GM19351 (cell line): ENCODE results near the gene FGD5.

Experiments
- ATAC-seq: cut with Tn5 transposase; IDR thresholded peaks from one replicate; pipeline ENCODE4 v1.9.1; 2021; ENCODE audit warnings: mild to moderate bottlenecking, moderate library complexity; ENCODE audit not compliant: unreplicated experiment

The FGD5 gene, protein sequence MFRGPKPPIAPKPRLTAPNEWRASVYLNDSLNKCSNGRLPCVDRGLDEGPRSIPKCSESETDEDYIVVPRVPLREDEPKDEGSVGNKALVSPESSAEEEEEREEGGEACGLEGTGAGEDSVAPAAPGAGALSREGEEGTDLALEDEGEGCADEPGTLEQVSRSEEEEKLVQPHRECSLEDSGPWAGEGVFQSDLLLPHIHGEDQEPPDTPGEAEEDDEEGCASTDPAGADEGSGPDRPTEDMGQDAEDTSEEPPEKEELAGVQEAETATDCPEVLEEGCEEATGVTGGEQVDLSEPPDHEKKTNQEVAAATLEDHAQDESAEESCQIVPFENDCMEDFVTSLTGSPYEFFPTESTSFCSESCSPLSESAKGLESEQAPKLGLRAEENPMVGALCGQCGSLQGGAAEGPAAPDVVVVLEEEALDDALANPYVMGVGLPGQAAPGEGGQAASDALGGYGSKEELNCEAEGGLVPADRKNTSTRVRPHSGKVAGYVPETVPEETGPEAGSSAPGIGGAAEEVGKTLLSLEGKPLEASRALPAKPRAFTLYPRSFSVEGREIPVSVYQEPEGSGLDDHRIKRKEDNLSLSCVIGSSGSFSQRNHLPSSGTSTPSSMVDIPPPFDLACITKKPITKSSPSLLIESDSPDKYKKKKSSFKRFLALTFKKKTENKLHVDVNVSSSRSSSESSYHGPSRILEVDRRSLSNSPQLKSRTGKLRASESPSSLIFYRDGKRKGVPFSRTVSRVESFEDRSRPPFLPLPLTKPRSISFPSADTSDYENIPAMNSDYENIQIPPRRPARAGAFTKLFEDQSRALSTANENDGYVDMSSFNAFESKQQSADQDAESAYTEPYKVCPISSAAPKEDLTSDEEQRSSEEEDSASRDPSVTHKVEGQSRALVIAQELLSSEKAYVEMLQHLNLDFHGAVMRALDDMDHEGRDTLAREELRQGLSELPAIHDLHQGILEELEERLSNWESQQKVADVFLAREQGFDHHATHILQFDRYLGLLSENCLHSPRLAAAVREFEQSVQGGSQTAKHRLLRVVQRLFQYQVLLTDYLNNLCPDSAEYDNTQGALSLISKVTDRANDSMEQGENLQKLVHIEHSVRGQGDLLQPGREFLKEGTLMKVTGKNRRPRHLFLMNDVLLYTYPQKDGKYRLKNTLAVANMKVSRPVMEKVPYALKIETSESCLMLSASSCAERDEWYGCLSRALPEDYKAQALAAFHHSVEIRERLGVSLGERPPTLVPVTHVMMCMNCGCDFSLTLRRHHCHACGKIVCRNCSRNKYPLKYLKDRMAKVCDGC (N-terminal part only)

DNA sequence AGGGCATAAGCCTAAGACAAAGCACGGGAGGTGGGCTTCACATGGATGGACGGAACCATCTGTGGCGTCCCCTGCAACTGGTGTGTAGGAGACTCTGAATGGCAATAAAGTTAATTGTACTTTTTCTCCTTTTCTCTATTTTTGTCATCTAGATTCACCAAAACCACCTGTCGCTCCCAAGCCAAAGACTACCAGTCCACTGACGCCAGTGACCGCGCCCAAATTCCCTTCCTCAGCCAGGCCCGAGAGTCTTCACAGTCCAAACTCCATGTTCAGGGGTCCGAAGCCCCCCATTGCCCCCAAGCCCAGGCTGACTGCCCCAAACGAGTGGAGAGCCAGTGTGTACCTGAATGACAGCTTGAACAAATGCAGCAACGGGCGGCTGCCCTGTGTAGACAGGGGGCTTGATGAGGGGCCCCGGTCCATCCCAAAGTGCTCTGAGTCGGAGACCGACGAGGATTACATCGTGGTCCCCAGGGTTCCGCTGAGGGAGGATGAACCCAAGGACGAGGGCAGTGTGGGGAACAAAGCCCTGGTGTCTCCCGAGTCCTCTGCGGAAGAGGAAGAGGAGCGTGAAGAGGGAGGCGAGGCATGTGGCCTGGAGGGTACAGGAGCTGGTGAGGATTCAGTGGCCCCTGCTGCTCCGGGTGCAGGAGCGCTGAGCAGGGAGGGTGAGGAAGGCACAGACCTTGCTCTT, at the start of gene FGD5:
FGD5 (plus strand) TSS at position 159 of the 697 bp plus-strand sequence; CDS start at position 269, 110 bp downstream.
- ATAC-seq = no peak

DNA sequence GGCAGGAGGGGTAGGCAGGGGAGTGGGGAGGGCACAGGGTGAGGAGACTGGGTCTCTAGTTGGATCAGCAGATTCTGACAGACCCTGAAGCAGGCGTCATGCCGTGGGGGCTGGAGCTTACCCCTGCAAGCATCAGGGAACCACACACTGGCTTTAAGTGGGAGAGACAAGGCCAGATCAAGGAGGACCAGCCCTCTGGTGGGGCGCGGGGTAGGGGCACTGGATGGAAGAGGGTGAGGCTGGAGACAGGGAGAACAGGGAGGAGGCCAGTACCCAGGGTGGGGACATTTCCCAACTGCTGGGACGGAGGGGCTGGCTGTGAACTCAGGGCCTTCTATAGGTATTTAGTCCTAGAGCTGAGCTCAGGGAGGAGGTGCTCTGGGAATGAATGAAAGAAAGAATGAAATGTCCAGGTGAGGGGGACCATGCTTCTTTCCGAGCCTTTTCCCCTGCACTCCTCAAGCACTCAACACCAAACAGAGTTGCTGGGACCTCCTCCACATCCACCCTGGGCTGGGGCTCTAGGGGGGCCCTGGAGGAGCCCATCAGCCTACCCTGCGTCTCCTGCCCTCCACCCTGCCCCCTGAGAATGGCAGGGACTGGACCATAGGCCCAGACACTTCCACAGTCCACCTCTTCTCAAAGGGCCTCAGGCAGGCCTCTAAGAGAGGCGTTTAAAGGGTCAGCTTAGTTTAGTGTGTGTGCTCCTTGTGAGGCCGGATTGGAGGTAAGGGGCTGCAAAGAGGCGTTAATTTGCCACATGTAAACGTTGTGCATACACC, 49.0 kb upstream of the FGD5 start:
- no peak for ATAC-seq

DNA sequence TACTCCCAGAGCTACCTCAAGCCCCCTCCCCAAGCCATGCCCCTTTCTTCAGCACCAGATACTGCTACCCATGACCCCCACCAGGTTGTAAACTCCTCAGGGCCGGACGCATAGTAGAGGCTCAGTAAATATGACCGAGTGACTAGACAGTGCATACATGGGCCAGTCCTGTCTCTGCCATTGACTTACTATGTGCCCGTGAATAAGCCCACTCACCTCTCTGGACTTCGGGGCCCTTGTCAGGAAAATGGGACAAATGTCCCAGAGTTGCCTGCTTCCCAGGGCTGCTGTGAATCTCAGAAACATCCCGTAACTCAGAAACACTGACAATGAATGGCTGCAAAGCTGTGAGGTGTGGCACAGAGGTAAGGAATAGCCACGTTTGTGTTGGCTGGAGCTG, 48.2 kb upstream of the FGD5 start:
- no peak for ATAC-seq

DNA sequence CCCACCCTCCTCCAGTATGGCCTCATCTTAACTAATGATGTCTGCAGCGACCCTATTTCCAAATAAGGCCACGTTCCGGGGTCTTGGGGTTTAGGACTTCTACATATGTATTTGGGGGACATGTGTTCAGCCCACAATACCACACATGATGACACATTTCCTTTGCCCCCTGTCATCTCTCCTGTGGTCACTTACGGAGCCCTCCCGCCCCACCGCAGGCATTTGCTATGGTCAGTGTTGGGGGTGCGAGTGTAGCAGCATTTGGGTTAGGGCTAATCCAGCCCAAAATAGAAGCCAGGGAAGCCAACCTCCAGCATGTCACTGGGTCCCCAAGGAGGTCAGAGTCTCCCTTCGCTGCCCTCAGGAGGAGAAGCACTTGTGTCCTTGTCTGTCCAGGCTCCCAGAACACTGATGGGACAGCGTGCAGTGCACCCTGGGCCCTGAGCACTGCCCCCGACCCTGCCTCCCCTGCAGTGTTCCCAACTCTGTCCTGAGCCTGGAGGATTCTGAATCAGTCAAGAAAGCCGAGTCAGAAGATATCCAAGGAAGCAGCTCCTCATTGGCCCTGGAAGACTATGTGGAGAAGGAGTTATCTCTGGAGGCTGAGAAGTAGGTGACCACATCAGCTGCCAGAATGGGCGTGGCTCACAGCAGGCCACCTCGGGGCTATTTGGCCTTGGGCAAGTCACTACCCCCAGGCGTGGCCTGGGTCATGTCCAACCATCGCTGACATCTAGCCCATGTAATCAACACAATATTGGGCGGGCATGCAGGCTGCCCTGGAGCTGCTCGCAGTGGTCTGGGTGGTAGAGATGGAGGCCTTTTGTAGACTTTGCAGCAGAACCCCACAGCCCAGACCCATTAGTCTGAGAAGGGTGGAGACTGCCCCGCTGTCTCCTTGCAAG, 46.9 kb upstream of the FGD5 start:
- ATAC-seq = no peak

DNA sequence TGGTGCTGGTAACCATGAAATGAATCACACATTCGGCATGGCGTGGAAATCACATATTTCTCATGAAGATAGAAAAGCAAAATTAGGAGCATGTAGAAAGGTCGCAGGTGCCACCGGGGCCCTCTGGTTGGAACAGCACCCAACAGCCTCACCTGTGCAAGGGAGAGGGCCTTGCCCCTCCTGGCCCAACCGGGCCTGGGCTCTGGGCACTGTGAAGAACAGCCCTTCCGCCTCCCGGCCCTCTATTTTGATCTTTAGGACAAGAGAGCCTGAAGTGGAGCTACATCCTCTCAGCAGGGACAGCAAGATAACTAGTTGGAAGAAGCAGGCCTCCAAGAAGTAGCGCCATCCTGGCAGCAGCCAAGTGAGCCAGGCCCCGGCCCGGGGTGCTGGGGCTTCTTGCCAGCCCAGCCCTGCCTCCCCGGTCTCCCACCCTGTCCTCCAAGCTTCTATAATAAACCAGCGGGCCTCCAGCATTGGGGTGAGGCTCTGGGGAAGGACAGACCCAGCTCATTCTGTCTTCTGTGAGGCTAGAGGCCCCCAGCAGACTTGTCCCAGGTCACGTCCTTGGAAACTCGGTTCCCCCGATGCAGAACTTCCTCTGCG, 46.1 kb upstream of the FGD5 start:
- ATAC-seq = no peak

DNA sequence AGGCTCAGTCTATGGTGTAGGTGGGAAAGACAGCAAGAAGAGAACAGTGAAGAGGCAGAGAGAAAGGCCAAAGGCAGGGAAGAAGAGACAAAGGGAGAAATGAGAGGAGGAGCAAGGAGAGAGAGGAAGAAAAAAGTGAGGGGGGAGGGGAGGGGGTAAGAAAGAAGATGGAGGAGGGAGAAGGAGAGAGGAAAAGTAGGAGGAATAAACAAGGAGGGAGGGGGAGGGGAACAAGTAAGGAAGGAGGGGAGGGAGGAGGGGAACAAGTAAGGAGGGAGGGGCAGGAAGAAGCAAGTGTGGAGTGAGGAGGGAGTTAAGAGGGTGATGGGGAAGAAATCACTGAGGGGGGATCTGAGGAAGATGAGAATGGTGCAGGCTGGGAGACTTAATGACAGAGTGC, 45.5 kb upstream of the FGD5 start:
- ATAC-seq = no peak

DNA sequence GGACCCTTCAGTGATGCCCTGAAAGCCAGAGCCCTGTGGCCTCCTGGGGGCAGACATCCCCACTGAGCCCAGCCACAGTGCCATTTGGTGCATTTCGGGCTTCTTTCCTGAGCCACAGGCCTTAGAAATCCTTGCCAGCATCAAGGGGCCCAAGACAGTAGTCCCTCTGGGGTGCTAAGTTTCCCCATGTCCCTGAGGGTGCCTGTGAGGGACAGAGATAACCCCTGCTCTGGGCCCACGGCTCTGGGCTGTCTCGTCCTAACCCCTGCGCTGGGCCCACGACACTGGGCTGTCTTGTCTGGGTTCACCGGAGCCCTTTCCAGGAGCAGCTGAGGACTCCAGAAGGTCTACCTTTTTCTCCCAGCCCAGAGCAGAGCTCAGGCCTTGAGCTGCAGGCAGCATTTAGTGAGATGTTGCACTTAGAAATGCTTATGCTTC, 45.1 kb upstream of the FGD5 start:
- ATAC-seq = no peak

DNA sequence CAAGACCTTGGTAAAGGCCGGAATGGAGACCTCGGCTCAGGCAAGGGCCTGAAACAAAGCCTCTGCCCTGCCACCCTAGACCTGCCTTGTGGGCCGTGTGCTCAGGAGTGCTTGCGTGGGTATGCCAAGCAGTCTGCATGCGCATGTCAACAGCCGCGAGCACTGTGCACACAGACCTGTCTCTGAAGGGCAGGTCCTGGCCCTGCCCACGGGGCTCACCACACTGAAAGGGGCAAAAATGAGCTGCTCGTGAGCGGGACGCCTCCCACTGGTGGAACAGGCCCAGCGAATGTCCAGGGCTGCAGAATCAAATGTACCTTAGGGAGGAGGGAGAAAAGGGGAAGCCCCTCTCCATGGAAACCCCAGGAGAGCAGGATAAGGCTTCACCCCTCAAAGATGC, 44.3 kb upstream of the FGD5 start:
- no peak for ATAC-seq

DNA sequence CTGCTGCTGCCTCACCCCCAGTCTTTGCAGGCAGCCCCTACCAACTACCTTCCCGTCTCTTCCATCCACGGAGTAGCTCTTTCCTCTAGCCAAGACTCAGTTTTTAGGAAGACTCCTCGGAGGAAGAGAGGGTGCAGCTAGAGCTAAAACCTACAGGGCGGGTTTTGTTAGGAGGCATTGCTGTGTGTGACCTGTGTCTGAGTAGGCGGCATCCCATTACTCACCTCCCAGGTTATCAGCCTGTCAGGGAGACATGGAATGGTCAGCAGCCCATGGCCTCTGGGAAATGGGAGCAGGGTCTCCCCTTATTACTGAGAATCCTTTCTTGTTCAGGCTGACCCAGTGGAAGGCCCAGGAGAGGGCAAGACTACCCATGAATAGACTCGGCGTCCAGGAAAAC, 43.8 kb upstream of the FGD5 start:
- no peak for ATAC-seq

DNA sequence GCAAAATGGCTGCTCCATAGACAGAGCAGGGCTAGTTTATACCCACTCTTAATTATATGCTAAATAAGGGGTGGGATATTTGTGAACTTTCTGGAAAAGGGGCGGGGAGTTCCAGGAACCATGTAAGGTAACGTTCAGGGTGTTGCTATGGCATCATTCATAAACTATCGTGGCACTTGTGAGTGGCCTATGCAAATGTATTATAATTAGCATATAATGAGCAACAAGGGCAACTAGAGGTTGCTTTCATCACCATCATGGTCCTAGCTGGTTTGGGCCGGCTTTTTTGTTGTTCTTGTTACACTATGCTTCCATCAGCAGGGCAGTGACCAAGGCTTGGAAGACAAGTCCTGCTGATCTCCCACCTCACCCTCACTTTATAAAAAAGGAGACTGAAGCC, 43.2 kb upstream of the FGD5 start:
- no peak for ATAC-seq

DNA sequence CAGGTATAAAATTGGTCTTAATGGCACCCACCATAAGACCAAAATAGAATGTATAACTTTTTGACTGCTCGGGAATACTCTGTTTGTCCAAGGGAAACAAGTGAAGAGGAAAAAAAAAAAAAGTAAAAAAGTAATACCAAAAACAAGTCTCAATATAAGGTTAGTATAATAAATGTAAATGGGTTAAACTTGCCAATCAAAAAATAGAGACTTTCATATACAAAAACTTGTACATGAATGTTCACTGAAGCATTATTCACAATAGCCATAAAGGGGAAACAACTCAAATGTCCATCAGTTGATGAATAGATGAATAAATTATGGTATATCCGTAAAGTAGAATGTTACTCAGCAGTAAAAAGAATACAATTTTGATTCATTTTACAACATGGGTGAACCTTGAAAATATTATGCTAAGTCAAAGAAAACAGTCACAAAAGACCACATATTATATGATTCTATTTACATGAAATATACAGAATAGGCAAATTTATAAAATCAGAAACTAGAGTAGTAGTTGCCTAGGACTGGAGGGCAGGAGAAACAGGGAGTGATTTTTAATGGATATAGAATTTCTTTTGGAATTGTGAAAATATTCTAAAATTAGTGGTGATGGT, 39.6 kb upstream of the FGD5 start:
- no peak for ATAC-seq

DNA sequence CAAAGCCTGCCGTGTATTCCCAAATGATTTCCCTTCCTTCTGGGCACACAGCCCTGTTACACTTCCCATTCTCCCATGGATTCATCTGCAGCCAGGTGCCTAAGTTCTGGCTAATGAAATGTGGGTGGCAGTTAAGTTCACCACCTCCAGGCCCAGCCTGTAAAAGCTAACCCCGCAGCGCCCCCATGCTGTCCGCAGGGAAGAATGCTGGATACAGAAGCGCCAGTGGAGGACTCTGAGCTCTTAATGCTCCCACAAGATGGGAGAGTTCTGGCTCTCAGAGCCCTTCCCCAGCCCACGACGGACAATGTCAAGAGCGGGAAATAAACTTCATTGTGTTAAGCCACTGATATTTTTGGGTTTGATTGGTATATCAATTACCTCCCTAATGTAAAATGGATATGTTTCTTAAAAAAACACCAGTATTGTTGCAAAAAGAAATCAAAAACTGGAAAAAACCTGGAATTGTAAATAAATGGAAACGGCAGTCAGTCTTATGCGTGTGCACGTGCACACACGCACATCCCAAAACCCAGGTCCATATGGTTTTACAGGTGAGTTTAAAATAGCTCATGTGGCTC, 37.7 kb upstream of the FGD5 start:
- peak; percentile 90 for ATAC-seq

DNA sequence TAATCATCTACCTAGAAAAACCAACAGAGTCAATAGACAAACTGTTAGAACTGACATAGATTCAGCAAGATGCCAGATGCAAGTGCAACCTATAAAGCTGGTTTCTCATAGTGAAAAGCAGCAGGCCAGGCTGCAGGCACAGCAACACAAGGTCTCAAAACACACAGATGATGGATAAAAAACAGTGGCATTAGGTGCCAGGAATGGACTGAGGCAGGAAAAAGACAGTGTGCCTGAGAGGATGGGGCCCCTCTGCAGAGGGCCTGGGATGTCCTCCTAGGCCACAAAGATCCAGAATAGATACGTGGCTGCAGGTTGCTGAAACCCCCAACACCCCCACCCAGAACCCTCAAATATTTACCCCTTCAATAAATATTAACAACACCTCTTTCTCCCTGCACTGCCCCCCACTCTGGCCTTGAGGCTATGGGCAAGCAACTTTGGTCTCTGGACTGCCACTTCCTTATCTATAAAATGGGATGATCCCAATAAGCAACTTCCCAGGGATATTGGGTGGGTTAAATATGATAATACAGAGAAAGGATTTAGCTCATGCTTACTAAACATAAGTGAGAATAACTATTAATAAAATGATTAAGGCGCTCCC, 35.2 kb upstream of the FGD5 start:
- no peak for ATAC-seq

DNA sequence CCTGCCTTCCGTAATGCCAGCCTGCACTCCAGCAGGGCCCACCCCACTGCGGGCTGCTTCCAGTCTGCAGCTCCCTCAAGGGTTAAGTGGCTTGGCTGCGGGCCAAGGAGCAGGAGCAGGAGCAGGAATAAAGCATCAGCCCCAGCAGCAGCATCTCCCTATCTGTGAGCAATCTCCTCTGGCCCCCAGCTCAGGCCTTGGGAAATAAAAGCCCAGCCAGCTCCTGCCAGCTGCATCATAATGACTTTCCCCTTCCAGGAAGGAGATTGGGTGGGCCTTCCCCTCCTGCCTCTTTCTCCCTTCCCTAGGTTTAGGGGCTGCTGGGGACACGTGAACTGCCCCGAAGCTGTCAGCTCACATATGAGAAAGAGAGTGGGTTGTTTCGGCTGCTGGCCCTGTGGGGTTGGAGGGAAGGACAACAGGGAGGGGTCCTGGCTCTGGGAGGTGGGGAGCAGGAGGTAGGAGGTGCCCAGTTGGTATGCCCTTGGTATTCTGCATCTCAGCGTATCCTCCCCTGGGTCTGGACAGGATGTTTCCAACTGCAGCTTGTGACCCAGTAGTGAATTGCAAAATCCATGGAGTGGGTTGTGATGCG, 34.6 kb upstream of the FGD5 start:
- no peak for ATAC-seq

DNA sequence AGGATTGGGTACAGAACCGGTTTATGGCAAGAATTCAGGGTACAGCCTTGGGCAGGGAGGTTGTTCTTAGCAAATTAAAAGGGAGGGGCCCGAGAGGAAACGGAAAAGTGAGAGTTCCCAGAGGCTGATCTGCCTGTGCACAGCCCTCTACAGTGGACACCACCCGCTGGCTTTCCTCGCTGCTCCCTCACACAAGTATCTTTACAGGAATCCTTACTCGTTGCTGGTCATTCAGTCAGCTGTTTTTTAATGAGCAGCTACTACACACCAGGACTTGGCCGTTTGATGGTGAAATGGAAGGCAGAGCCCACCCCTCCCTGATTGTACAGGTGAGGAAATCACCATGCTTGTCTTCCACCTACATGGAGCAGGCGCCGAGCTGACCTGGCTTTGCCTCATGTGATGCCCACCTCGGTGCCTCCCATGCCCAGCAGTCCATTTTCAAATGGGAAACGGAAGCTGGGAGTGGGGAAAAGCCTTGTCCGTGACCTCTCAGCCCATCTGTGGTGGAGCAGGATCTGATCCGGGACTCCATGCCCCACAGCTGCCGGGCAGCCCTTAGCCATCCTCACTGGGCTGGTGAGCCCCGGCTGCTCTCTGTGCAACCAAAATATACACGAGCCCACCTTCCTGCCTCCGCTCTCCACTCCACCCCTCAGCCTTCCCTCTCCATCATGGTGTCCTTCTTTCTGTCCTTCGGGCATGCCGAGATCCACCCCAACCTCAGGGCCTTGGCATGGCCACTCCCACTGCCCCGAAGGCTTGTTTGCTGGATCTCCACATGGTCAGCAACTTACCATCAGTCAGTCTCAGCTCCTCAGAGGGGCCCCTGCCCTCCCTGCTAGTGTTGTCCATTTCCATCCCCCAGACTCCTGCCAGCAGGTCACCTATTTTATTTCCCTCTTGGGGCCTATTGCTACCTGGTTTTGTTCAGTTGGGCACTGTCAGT, 33.3 kb upstream of the FGD5 start:
- ATAC-seq = no peak

DNA sequence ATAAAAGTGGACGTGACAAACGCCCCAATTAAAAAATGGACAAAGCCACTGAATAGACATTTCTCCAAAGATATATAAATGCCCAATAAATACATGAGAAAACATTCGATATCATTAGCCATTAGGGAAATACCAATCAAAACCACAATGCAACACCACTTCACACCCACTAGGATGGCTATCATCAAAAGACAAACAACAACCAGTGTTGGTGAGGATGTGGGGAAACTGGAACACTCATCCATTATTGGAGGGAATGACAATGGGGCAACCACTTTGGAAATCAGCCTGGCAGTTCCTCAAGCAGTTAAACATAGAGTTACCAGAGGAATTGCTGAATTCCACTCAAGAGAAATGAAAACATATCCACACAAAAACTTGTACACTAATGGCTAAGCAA, 32.4 kb upstream of the FGD5 start:
- ATAC-seq = no peak
